HG02763 (cell line): Measurements from ENCODE around the gene LFNG.
A peak's percentile ranks its signal among the peaks of the same experiment; 100 is the strongest.
"Not testable (repeated sequence)": the region's sequence is repeated elsewhere in the genome, so short reads cannot be mapped to it uniquely, and the experiment has no call there.

Experiments used
- ATAC-seq: cut with Tn5 transposase; IDR thresholded peaks from one replicate; pipeline ENCODE4 v1.9.1; 2021; ENCODE audit warnings: mild to moderate bottlenecking, moderate library complexity; ENCODE audit not compliant: unreplicated experiment

Gene LFNG

DNA sequence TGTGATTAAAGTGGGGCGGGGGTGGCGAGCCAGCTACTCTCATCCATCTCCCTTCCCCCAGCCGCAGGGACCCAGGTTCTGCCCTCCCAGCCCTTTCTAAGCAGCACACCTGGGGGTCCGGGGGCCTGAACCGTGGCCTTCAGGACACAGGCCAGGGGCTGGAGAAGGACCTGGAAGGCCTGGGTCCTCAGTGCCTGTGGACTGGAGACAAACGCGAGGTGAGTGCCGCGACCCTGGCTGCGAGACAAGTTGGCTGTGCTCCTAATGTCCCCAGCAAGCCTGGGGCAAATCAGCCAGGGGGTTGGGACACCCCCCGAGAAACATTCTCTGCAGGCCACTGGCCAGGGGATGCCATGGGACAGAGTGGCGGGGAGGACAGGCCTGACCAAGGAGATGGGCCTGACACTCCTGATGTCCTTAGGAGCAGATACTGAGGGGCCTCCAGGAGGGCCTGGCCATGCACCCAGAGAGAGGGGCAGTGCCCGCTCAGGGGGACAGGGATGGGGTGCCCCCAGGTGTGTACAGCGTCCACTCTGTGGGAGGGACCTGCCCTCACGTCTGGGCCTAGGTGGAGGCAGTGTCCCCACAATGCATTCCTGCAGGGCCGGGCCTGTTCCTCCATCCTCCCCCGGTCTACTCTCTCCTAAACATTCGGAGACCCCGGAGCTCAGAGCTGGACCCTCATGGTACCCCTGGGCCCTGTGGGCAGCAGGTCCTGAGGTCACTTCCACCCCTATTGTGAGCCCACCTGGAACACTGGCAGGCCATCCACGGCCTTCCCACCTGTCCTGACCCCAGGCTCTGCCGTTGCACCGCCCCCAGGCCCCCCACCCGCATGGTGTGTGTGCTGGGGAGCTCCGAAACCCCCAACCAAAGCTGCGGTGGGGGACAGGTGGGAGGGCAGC is 22.7 kb downstream of the LFNG start:
- no peak for ATAC-seq

DNA sequence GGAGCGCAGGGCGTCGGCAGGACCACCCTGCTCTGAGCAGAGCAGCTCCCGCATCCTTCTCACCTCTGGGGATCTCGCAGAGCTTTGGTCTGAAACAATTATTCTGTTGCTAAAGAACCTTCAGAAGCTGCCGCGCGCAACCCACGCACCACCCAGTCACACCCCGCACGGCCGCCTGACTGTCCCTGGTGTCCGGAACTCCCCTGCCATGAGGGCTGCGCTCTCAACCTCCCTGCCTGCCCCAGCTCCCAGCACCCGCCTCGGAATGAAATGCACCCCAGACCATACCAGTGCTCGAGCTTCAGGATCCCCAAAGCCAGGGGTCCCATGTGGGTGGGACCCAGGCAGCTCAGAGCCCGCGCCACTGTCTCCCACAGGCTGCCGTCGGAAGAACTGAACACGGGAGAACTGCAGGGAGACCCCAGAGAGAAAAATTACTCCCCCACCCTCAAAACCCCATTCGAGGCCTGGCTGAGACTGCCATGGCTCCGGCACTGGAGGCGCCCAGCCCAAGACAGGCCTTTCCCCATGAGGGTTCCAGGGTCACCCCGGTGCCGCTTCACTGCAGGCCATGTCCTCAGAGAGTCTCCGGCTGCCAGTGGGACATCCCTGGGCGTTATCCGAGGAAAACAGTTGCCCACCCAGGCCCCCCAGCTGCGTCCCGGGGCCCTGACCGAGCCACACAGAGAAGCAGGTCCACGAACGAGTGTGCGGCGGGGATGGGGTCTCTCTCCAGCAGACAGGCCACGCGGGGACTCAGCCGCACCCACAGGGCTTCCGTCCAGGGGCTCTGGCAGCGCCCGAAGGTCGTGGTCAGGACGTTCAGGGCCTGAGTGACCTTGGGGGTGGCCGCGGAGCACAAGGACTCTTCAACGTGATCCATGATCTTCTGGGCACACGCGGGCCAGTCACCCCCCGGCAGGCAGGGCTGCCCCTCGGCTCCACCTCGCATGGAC is 23.6 kb downstream of the LFNG start:
- ATAC-seq = no peak

DNA sequence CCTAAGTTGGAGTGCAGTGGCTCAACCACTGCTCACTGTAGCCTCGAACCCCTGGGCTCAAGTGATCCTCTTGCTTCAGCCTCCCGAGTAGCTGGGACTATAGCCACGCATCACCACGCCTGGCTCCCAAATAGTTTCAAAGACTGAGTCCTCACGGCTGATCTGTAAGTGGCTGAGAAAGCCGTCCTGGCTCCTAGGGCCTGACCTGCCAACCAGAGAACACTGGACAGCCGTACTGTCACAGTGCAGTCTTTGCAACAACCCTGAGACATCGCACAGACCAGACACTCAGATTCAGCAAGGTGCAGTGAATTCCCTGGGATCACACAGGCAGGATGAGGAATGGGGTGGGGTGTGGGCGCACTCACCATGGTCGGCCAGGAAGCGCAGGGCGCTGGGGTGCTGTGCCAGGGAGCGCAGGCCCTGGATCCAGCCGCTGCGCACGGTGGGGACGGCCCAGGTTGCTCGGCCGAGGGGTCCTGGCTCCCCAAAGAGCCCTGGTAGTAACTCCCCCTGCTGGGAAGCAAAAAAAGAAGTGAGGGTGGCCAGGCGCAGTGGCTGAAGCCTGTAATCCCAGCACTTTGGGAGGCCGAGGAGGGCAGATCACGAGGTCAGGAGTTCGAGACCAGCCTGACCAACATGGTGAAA is 25.1 kb downstream of the LFNG start:
- no peak for ATAC-seq

DNA sequence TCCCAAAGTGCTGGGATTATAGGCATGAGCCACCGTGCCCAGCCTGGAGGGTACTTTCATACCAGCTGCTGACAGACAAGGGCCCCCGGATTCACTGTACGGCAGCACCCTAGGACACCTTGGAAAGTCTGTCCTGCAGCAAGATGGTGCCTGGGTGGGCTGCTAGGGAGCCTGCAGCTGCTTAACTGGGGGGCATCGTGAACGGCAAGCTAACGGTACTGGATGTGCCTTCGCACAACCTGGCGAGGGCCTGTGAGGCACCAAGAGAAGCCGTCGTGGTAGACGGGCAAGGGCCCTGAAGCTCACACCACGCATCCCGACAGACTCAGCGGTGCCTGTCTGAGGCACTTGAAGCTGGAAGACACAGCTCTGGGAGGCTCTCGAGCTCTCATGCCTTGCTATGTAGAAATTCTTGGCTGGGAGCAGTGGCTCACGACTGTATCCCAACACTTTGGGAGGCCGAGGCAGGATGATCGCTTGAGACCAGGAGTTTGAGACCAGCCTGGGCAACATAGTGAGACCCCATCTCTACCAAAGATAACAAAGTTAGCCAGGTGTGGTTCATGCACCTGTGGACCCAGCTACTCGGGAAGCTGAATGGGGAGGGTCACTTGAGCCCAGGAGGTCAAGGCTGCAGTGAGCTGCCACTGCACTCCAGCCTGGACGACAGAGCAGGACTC is 26.3 kb downstream of the LFNG start:
- ATAC-seq = no peak

DNA sequence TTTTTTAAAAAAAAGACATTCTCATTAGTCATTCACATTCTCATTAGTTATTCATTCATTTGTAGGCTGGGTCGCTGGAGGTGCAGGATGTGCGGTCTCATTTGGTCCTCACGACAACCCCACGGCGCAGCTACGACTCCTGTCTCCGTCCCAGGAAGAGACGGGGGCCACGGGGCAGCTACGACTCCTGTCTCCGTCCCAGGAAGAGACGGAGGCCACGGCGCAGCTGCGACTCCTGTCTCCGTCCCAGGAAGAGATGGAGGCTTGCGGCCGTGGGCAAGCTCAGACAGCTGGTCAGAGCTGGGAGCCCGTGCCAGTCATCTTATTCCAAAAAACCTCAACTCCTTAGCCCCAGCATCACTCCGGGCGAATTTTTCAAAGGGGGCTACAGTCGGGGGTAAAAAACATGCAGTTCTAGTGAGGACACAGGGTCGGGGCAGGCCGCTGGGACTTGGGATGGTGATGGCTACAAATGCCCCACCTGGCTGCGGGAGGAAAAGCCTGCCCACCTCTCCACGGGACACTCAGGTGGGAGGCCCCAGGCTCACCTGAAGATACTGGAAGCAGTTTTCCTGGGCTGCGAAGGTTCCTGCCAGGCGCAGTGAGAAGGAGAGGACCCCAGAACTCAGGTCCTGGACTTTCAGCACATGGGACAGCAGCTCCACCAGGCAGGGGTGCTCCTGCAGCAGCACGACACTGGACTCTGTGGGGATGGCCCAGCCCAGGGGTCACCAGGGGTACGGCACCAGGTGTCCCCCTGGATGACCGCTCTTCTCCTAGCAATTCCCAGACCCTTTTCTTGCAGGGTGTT is 27.4 kb downstream of the LFNG start:
- ATAC-seq = no peak

DNA sequence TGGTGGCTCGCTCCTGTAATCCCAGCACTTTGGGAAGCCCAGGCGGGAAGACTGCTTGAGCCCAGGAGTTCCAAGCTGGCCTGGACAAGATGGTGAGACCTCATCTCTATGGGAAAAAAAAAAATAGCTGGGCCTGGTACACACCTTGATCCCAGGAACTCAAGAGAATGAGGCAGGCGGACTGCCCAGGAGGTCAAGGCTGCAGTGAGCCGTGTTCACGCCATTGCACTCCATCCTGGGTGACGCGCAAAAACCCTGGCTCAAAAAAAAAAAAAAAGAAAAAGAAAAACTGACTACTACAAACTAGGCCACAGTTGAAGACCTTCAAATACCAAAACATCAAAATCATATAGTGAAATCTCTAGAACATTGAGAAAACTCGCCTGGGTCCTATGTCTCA is 31.8 kb downstream of the LFNG start:
- ATAC-seq = no peak

DNA sequence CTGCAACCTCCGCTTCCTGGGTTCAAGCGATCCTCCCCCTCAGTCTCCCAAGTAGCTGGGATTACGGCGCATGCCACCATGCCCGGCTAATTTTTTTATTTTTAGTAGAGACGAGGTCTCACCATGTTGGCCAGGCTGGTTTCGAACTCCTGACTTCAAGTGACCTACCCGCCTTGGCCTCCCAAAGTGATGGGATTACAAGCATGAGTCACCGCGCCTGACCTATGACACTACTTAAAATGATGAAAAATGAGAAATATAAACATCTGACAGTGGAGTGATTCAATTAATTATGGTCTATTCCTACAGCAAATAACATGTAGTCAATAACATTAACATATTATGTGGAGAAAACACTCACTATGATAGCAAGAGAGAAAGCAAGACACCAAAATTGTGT is 33.5 kb downstream of the LFNG start:
- no peak for ATAC-seq

DNA sequence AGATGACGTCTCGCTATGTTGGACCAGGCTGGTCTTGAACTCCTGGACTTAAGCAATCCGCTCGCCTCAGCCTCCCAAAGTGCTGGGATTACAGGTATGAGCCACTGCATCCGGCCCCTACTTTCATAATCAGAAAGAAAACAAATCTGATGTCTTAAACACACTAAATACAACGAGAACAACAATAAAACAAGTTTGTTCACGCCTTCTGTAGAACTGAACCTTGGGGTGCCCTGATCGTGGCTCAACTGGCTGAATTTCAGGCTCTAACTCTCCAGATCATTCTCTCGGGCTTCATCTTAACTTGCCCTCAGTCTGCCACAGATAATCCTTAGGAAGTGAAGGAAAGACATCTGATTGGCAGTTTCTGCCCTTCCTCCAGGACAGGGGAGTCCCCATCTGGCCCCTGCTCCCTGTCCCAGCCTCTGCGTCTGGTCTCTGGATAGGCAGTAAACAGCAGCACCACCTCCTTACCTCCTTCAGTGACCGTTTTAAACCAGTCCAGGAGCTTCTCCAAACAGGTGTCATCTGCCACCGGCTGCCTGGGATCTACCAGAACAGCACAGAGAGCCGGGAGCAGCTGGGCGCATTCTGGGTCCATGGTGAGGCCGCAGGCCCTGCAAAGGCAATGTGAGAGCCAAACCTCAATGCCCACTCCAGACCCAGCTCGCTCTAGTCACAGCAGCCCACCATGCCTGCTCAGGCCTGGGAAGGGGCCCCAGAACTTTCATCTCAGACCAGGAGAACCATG is 34.4 kb downstream of the LFNG start:
- no peak for ATAC-seq

DNA sequence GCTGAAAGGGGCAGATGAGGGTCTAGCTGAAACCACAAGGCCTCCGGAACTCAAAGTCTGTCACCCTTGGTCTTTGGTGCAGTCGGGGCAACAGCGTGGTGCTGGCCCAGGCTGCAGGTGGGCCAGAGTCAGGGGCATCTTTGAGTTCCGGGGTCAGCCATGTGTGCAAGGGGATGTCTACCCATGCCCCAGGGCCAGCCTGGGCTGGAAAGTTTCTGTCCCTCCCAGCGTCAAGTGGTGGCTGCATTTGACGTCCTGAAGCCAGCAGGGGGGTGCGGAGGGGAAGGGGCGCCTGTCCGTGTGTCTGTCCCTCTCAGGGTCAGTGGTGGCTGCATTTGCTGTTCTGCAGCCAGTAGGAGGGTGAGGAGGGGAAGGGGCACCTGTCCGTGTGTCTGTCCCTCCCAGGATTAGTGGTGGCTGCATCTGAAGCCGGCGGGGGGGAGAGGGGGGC is 35.1 kb downstream of the LFNG start:
- ATAC-seq = no peak

DNA sequence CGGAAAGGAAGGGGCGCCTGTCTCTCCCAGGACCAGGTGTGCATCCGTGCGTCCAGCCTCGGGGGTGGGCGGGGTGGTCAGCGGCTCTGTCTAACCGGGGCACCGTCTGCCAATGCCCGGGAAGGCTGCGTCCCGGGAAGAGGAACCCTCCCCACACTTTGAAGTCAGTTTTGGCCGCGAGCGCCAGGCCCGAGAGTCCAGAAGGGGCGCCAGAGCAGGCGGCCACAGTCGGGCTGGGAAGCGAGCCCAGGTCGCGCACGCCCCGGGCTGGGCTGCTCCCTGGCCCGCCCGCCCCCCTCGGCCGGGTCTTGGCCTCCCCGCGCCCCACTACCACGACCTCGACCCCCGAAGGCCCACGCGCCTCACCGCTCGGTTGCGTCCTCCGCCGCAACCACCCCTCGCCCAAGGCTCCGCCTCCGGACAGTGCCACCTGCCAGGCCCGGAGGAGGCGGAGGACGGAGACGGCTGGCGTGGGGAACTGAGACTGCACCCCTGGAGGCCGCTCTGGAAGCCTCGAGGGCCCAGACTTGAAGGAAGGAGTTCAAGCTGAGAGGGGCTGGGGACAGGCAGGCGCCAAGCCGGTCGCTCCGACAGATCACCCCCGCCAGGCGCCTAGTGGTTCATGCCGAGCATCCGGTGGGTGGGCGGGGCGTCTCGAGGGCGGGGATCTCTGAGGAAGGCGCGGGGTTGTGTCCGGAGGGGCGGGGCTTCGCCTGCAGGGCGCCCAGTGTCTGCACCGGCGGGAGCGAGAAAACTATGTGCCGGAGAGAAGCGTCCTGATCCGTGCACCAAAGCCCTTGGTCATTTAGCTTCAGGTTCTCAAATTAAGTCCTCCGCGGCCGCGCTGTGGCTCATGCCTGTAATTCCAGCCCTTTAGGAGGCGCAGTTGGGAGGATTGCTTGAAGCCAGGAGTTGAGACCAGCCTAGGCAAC is 35.8 kb downstream of the LFNG start, which contains the start of gene BRAT1:
Gene BRAT1 (minus strand): TSS at position 404 of the 932 bp plus-strand sequence. CDS start 1,093 bp downstream, outside the sequence.
- ATAC-seq = peak; percentile 65

DNA sequence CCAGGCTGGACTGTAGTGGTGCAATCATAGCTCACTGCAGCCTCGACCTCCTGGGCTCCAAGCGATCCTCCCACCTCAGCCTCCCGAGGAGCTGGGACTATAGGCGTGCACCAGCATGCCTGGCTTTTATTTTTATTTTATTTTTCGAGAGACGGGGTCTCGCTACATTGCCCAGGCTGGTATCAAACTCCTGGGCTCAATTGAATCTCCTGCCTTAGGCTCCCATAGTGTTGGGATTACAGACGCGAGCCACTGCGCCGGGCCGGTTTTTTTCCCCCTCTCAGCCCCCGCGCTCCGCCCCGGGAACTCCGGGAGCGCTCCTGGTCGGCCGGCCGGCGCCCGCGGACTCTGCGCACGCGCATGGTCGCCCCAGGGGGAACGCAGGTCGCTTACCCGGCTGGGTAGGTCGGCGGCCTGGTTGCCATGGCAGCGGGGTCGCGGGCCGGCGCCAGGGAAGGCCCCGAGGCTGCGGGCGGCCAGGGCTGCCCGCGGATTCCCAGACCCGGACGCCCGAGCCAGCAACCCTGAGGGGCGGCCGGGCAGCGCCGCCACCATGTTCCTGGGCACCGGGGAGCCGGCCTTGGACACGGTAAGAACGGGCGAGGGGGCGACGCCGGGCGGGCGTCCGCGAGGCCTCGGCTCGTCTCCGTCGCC is 39.2 kb downstream of the LFNG start, which contains the start of gene IQCE:
Gene IQCE (plus strand): TSS at position 351 of the 654 bp plus-strand sequence. CDS start 203 bp downstream, at position 554.
- ATAC-seq = peak; percentile 54

DNA sequence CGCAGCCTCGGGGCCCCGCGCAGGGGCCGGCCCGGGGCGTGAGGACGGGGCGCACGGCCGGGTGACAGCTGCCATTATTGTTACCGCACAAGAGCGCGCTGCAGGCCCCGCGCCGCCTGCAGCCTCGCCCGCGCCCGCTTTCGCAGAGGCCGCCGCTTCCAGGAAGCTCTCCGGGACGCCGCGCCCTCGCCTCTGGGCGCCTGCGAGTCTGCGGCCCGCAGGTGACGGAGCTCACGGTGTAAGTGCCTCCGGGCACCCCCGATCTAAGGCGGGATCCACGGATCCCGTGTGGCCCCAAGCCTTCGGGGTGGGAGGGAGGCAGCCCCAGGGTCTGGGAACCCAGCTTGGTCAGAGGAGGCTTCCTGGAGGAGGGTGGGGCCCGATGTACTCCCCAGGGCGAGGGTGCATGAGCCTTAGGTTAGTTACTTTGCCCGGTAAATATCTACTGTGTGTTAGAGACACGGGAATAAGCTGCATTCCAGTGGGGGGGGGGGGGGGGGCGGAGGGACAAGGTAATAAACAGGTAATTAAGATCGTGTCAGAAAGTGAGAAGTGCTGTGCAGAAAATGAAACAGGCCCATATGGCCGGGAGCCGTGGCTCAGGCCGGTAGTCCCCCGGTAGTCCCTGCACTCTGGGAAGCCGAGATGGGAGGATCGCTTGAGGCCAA is 39.8 kb downstream of the LFNG start:
- ATAC-seq = peak; percentile 11

DNA sequence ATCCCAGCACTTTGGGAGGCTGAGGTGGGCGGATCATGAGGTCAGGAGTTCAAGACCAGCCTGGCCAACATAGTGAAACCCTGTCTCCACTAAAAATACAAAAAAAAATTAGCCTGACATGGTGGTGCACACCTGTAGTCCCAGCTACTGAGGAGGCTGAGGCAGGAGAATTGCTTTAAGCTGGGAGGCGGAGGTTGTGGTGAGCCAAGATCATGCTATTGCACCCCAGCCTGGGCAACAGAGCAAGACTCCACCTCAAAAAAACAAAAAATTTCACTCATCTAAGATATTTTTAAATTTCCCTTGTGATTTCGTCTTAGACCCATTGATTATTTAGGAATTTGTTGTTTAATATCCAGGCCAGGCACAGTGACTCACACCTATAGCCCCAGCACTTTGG is 44.4 kb downstream of the LFNG start:
- ATAC-seq = not testable (repeated sequence)

DNA sequence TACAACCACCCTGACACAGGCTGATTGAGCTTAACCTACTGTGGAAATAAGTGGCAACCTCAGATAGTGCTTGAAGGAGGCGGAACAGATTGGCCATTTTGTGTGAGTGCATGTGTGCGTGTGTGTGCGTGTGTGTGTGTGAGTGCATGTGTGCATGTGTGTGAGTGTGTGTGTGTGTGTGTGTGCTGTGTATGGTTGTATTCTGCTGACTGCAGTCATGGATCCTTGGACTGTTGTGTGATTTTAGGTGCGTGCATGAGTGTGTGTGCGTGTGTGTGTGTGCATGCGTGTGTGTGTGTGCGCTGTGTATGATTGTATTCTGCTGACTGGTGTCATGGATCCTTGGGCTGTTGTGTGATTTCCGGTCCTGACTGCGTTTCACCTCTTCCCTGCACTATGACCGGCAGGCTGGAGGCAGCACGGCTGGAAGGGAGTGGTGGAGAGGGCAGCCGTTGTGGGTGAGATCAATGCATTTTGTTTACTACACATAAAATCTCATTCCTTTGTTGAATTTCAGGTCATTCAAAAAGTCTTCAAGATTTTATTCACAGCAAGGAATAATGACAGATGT is 45.5 kb downstream of the LFNG start:
- ATAC-seq = no peak

DNA sequence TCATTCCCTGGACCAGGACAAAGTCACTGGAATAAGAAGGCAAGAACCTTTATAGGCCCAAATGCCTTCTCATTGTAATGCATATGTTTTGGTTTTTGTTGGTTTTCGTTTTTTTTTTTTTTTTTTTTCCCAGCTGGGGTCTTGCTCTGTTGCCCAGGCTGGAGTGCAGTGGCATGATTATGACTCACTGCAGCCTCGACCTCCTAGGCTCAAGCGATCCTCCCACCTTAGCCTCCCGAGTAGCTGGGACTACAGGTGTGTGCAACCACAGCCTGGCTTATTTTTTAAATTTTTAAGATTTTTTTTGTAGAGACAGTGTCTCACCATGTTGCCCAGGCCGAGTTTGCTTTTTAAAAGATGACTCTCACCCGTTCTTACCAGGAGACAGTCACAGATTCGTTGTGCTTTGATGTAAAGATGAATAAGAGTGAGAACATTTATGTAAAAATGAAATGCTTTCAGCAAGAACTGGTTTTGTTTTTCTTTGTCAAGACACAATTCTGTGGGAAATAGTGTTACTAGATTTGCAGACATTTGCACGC is 46.8 kb downstream of the LFNG start:
- peak; percentile 24 for ATAC-seq
